ENCODE results near the gene EIF5AL1. TPM values are rescaled to one million over a fixed set of nuclear protein-coding genes. Genes with fewer than 3 reads are reported as not detected.

EIF5AL1 gene
- polyA plus RNA-seq, 1 donor: 1.6 TPM

GRCh38 chr10:79559726-79560125 is 47.4 kb downstream of the EIF5AL1 start:
- DNase-seq: no peak

DNA sequence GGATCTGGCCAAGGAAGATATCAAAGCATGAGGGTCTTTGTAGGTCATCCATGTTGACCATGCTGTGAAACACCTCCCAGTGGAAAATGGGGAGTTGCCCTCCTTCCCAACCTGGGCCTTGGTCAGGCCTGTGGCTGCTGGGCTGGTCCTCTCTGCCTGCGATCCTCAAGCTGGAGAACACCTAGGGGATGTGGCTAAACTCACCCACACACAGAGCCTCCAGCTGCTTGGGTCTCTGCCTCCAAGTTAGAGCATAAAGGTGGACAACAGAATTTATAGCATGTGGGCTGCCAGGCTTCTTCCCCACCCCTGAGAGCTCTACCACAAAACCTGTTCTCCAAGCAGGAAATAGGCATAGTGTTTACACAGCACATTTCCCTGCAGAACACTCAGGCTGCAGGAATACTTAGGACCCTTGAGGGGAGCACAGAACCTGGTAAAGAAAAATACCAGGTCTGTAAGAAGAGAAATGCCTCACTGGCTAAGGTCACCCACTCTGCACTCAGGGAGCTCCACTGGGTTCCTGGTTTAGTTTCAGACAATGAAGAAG is 47.9 kb downstream of the EIF5AL1 start, which contains the start of gene SFTPA2:
TSS of gene SFTPA2 (minus strand) at position 248 of the 550 bp plus-strand sequence. CDS start 924 bp downstream, outside the sequence.
- no peak for DNase-seq

DNA sequence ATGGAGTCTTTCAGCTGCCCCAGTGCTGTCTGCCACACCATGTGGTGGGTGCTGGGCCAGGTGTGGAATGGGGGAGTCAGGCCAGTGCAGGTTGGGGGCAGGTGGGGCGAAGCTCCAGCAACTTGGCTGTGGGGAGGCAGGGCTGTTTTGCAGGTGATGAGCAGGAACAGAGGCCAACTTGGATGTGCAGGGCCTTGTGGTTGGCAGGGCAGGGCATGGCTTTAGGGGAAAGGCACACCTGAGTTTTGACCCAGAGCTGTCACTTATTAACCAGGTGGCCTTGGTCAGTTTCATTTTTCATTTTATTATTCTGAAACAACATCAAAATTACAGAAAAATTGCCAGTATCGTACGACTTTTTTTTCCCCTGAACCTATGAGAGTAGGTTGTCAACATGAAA is 48.9 kb downstream of the EIF5AL1 start:
- no peak for DNase-seq

DNA sequence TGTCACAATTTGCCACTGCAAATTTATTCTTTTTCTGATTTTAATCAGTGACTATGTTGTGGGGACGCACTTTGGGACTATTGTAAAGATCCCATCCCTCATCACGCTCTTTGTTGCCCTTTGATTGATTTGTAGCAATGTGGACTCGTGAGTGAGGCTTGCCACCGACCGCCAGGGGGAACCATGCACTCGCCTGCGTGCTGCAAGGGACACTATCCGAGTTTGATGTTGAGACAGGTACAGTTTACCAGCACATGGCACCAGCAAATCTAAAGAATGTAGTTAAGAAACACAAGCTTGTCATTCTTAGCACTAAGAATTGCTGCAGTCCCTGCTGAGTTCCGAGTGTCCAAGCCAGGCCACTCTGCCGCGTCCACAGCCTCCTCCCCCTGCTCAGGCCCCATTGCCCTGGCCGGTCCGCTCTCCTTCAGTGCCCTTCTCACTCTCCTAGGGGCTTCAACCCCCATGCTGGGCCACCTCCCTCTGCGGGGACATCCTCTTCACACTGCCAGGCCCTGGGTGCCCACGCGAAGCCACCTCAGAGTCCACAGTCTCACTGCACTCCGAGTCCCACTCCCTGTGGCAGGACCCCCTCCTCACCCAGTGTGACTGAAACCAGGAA is 49.9 kb downstream of the EIF5AL1 start:
- DNase-seq: peak; percentile 52

DNA sequence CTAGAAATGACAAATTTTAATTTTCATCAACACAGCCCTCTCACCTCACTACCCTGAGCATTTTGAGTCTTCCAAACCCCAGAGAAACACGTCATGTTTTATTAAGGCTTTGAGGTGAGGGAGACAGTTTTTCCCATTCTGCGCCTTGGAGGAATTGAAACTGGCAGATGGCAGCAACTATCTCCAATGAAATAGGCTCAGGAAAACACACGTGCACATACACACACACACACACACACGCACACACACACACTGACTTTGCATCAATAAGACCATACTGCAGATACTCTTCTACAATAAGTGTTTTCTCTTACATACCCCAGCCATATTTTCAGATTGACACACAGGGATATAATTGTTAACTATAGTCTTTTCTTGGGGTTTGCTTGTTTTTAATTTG is 51.1 kb downstream of the EIF5AL1 start:
- no peak for DNase-seq

Other genes with a start within 250 kb of the EIF5AL1 start
- gene PPIF, start 165.1 kb upstream of the EIF5AL1 start, polyA plus RNA-seq (ENCODE audit: insufficient read length): 21.5 TPM
- 82.0 TPM for gene ZCCHC24, start 66.9 kb upstream of the EIF5AL1 start, polyA plus RNA-seq (ENCODE audit: insufficient read length)
- 0.26 TPM for gene SFTPA2, start 47.9 kb downstream of the EIF5AL1 start, polyA plus RNA-seq (ENCODE audit: insufficient read length)
- gene SFTPA1, start 98.4 kb downstream of the EIF5AL1 start, polyA plus RNA-seq (ENCODE audit: insufficient read length): not detected
- 1.6 TPM for gene NUTM2B, start 190.7 kb downstream of the EIF5AL1 start, polyA plus RNA-seq (ENCODE audit: insufficient read length)

All from hindlimb muscle (tissue), 1 donor.